GM18507 (cell line): Measurements from ENCODE around the gene PPFIBP2.

ENCODE experiments used
- DNase-seq: peaks from one replicate; pipeline ENCODE4 v3.0.0; 2011; ENCODE audit warnings: low read depth; ENCODE audit not compliant: insufficient read length; ENCODE audit errors: extremely low spot score
- FAIRE-seq: peaks from 2 replicates; lab custom pipeline; 2011; peaks lifted over from hg19 to GRCh38; lab: Jason Lieb, UNC

The PPFIBP2 gene

DNA sequence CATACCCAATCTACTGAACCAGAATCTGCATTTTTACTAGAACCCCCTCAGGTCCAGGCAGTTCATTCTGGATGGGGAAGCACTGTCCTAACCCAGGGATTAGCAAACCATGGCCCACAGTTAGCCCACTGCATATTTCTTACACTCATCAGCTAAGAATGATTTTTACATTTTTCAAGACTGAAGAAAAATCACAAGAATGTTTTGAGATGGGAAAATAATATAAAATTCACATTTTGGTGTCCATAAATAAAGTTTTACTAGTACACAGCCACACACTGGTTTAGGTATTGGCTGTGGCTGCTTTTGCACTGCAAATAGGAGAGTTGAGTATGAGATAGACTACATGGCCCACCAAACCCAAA lies 59.4 kb downstream of the PPFIBP2 start:
- FAIRE-seq (no peak), DNase-seq (no peak)

DNA sequence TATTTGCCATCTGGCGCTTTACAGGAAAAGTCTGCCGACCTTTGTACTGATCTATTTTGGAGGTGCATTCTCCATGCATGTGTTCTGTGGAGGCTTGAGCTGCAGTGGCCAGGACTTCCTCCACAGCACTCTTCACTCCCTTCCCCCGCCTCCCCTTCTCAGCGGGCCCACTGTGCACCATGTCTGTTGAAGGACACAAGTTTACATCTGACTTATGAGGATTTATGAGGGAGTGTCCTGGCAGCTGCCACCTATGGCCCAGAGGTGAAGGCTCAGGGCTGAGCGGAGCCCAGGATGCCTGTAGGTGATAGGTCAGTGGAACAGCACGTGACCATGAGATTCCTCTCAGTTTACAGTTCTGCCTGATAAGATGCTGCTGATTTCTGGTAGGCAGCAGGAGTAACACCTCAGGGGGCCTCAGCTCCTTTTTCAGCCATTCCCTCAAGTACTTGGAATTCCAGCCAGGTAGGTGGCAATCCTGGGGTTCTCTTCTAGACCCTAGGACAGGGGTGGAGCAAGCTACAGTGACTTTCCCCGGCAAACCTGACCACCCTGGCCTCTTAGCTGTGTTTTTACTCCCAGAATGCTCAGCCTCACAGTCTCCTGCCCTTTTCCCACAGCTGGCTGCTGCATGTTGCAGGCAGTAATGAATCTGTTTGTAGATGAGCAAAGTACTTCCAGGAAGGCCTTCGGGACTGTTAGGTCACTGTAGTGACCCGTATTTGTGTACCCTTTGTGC lies 59.9 kb downstream of the PPFIBP2 start:
- no peak for DNase-seq
- FAIRE-seq: no peak

DNA sequence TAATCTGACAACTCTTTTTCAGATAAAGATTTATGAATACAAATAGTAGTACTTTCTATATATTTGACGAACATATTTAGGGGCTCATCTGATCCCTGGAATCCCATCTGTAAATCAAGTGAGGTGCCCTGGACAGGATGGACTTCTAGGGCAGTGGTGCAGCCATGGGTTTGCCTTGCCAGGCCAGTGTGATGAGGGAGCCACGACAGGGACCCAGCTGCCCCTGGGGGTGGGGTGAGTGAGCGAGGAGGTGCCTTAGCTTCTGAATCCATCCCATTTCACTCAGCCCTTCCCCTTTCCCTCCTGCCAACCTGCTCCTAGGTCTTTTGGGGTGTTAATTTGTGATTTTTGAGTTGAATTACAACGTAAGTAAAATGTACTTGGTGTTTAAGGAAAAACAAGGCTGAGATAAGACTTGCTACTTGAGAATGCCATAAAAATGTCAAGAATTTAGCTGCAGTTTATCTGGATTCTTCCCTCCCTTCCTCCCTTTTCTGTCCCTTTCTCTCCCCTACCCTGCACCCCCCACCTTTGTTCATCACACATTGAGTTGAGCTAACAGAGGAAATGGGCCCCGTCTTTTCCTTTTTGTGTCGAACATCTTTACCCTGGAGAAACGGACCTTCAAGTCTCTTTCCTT lies 60.8 kb downstream of the PPFIBP2 start:
- no peak for DNase-seq
- FAIRE-seq: no peak

DNA sequence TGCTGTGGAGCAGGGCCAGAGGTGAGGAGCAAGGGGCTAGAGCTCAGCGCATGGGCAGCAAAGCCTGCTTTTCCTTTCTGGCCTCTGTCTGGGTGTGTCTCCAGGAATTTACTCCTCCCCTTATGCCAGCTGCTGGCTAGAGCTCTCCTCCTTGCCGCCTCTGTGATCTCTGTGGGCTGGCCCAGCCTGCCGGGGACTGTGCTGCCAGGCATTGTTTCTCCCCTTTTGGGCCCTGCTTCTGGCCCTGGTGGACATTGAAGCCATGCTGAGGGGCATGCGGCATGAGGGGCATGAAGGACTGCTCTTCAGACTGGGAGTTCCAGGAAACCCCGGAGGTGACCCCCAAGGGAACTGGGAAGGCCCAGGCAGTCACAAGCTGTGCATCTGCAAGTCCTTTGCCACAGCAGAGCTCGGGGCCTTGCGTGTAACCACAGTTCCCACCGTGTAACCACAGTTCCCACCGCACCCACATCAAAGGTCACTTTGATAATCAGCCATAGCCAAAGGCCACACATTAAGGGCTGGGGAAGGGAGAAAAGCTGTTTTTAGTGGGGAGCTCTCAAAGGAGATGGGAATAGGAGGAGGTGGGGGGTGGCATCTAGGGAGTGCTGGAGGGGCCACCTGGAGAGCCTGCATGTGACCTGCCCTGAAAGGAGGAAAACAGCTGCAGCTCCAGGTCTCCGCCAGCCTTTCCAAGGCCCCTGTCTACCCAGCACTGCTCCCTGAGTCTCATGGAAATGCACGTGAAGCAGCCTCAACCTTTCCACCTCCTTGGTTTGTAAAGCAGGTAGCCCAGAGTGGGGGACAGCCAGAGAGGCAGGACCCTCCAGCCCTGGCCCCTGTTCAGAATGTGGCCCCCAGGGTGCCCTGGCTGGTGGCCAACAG lies 62.3 kb downstream of the PPFIBP2 start:
- FAIRE-seq (no peak), DNase-seq (no peak)

DNA sequence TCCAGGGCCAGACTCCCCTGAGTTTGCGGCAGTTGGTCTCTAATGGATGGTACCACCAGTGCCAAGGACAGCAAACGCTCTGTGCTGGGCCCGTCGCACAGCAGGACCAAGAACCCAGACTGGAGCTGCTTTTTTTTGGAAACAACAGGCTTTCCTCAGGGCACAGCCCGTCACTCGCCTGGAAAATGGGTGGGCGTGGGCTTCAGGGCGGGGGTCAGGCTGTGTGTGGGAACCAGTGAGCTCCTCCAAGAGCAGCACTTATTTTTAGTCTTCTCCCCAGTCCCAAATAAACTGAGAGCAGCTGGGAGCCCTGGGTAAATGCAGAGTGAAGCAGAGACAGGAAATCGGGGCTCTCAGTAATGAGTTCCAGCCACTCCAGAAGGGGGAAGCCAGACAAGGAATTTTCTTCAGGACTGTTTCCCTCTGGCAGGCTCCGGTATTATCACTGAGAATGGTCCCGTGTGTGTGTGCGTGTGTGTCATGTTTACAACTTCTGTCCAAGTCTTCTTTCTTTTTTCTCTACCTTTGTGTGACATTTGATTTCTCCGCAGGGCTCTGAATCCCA lies 63.0 kb downstream of the PPFIBP2 start:
- FAIRE-seq (no peak), DNase-seq (no peak)

DNA sequence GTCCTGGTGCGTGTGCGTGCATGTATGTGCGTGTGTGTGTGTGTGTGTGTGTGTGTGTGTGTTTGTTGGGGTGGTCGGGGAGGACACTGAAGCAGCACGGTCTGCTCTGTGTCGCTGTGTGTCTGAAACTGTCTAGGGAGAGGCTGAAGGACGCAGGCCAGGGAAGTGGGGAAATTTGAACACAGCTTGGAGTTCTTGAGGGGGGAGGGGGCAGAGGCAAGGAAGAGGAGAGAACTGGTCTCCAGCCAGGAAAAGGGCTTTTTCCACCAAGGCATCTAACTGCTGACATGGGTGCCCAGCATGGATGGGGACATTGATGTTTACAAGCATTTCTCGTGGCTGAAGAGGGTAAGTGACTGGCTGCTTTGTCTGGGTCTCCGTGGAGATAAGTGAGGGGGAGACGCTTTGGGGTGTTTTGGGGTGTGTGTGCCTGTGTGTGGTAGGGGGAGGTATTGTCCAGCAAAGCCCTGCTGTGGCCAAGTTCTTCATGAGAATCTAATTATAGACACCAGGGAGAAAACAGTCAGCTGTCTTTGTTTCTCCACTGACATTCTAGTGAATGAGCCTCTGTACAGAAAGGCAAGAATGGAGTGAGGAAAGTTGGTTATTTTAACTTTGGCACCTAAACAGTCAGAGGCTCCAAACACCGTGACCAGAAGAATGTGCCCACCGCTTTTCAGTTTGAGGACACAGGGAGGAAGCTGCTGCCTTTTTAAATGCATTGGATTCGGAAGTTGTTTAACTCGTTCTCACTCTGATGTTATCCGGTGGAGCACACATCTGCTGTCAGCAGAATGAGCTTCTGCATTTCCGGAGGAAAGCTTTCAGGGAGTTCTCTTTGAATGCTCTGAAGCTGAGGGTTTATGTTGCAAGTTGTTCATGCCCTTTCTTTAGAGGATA lies 63.7 kb downstream of the PPFIBP2 start:
- FAIRE-seq (no peak), DNase-seq (no peak)

DNA sequence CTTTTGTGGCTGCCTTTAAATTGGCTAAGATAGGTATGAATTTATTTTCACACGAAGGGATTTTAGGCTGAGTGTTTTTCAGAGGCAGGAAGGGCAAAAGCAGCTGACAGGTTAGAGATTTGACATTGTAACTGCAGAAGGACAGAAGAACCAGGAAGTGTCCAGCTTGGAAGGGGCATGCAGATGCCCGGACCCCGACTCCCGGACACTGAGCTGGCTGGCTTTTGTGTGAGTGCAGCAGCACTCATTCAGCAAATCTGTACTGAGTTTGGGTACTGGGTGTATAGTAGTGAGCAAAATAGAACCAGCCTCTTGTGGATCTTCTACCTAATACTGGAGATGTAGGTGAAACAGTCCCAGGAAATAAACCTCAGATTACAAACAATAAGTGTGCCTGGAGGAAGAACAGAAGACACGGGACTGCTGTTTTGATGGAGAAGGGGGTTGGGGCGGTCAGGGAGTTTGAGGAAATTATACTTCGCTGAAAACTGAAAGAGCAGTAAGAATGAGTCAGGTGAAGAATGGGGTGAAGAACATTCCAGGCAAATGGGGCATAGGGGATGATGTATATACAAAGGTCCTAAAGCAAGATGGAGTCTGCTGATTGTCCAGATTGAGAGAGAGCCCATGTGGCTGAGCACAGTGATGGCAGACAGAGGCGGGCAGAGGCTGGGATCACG lies 64.6 kb downstream of the PPFIBP2 start:
- DNase-seq (no peak), FAIRE-seq (no peak)

DNA sequence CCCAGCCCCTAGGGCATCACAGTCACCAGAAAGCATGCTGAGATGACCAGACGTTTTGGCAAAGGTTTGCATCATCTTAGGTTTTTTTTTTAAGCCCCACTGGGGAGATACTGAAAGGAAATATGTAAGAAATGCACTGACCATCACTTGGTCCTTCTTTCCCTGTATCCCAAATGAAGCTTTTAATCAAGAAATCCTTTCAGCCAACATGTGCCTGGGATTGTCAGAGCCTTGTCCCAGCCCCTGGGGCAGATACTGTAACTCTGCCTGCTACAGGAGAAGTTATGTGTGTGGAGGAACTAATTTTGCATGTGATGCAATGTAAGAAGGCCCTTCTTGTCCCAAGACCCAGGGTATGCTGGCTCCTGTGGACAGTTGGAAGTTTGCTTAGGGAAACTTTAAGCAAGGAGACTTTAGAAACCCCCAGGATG lies 65.6 kb downstream of the PPFIBP2 start:
- no peak for FAIRE-seq
- DNase-seq: no peak

DNA sequence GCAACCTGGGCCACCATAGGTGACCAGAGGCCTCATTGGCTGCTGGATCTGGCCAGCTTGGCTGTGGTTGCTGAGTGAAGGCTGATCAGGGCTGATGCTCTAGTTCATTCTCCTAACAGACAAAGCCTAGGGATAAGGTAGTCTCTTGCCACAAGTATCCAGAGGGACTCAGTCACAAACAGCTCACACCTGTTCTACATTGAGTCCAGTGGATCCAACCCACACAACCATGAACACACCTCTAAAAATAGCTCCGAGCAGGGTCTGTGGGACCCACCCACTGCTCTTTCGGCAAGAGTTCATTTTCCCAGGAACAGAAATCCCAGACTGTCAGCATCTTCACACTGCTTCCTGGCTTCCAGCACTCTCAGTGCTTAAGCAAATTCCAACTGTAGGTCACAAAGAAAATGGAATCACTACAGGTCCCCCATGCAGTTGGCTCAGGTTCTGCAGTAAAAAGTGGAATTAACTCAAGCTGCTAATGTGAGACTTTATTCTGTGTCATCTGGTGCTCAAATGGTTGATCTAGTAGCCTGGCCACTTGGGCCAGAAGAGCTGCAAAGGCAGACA lies 67.3 kb downstream of the PPFIBP2 start:
- DNase-seq (no peak), FAIRE-seq (no peak)

DNA sequence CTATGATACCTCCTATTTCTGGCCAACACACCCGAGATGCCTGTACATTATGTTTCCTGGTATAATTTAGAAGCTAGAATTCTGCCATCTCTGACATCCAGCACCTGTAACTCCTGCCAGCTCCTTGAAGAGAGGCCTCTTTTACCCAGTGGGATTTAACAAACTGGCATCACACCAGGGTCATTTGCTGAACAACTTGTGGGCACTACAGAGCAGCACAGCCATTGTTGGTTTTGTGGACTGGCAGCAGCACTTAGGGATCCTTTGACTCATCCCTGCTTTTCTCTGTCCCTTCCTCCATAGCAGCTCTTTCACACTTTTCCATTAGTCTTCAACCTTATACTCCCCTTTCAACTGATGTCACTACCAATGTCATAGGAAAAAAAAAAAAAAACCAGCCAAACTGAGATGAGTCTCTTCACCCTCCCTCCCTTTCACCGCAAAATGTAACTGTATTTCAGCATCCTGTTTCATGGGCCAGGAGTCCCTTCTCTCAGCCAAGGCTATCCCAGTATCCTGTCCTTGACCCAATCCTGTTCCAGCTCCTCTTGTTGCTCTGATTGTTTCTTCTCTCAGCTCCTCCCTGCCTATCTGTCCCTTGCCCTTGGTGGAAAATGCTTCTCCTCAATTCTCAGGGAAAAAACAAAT lies 68.7 kb downstream of the PPFIBP2 start:
- FAIRE-seq (no peak), DNase-seq (no peak)

DNA sequence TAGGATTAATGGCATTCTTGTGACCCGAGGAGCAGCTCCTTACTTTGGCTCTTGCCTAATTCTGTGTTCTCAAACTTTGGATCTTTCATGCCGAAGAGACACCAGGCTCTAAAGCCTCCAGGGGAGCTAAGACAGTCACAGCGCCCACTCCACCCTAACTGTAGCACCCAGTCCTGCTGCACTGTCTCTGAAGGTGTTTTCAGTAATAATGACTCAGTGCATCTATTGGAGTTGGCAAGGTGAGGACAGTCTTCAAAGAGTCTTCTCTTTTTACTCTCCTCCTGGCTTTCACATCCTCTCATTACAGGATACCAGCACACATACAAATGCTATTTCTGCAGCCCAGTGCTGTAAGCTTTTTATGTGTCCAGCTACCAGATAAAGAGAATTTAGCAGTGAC lies 69.4 kb downstream of the PPFIBP2 start:
- DNase-seq (no peak), FAIRE-seq (no peak)

DNA sequence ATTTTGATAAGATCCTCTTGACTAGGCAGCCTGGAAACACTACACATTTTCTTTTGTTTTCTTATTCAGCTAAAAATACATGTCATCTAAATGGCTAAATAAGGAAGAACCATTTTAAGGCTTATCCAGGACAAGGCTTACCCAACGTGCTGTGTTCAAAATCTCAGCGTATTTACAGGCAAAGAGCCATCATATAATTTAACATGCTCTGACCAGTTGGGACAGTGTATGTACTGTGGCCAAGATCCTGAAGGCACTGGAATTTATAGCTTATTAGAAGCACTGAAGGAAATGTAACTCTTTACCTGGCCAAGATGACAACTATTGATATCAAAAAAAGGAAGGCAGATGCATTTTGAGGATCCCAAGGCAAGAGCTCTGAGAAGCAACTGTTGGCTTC lies 71.1 kb downstream of the PPFIBP2 start:
- FAIRE-seq: no peak
- DNase-seq: no peak

DNA sequence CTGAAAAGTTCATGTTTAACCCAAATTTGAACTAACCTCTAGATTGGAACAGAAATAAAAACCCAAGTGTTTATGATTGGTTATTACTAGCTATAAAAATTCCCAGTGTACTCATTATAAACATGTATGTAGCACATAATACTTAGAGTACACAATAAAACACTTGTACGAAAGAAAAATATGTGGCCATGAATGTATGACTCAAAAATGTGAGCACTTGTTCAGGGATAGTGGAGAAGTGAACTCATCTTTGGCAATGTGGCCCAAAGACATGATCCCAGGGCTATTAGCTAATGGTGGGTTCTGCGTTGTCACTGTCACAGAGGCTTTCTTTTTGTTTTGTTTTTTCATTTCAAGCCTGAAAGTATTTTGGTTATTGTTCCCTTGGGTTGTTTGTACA lies 72.0 kb downstream of the PPFIBP2 start:
- FAIRE-seq: no peak

DNA sequence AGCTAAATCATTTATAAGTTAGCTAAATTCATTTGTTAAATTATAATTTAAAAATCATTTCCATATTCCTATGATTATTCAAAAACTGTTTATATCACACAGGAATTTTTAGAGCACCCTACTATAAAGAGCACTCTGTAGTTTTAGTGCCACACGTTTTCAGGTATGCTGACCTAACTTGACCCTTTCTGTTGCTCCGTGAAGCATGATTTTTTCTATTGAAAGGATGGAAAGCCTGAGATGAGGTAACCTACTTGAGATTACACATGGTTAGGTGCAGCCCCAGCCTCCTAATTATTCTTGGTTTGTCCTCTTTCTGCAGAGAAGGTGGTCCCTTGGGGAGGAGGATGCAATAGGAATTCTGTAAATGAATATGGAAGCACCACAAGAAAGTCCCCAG lies 72.6 kb downstream of the PPFIBP2 start:
- DNase-seq (no peak), FAIRE-seq (no peak)

More for the DNA sequence above, 72.0 kb downstream of the PPFIBP2 start:
- DNase-seq: no peak

DNA sequence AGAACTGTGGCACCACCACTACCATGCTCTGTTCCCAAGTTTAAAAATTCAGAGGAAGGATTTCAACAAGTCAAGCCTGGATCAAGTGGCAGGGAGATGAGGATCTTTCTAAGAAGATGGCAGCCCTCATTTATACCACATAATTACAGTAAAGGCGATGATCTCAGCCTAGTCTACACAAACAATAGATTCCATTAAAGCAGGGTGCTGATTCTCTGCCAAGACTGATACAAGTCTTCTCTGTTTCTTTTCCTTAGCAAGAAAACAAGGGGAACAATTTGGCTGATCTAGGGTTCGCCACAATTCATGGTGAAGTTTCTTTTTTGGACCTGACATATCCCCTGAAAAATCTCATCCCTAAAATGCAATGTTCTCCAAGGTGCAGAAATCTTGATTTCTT lies 73.9 kb downstream of the PPFIBP2 start:
- DNase-seq: no peak
- FAIRE-seq: no peak

DNA sequence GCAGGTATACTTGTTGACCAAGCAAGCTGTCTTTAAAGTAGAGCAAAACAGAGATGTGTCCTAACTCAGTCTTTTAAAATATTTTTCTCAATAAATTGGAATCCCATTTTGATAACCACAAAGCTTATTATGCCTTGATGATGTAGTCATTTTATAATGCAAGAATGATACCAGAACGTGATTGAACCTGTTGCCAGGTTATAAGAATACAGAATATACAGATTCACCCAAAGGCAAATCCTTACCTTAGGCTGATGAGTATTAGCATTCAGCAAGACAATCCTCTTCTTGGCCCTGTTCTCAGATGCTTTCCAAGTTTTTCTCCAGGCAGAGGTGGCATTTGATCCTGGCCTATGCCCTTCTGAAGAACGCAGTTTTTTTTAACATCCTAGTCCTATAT lies 76.1 kb downstream of the PPFIBP2 start:
- DNase-seq: no peak
- FAIRE-seq: no peak

DNA sequence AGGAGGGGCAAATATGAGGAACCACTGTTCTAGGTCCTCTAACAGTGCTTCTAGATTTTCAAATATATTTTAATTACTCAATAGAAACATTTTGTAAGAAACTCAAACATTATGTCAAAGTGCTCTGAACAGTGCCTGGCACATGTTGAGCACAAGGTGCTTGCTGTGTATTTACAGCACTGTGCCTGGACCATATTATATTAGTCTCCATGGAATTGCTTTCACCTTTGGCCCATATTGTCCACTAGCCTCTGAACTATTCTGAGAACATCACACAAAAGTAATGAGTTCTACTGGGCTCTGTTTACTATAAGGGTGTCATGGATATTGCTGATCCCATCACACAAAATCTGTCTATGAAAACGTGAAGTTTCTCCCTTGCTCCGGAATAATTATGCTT lies 76.7 kb downstream of the PPFIBP2 start:
- FAIRE-seq (no peak), DNase-seq (no peak)
